Right atrium auricular region (tissue), 2 donors: ENCODE measurements around the gene THYN1. TPM values are rescaled to one million over a fixed set of nuclear protein-coding genes. Genes with fewer than 3 reads are reported as not detected.

ENCODE experiments used
- DNase-seq: peaks from one replicate; pipeline ENCODE4 v3.0.0-alpha.2; 2019; ENCODE audit warnings: low spot score
- H3K27ac ChIP-seq, 2 donors: fragments of 200-600 bp; sonication (generic); 1 replicate in 1 of 2; 2 replicates in 1 of 2; pipeline ENCODE4 v1.5.1; 2016 to 2019
- H3K27me3 ChIP-seq, 2 donors: fragments of 200-600 bp; sonication (generic); one replicate each; pipeline versions ENCODE4 v1.5.1 to v1.6.0; 2017 to 2019
- H3K36me3 ChIP-seq: fragments of 200-600 bp; sonication (generic); one replicate; pipeline ENCODE4 v1.5.1; 2016
- H3K4me1 ChIP-seq, 2 donors: fragments of 200-600 bp; sonication (generic); one replicate each; pipeline versions ENCODE4 v1.5.1 to v1.6.0; 2017 to 2019
- H3K4me3 ChIP-seq, 2 donors: fragments of 200-600 bp; sonication (generic); 1 replicate in 1 of 2; 2 replicates in 1 of 2; pipeline ENCODE4 v1.5.1; 2017 to 2019; ENCODE audit warnings: mild to moderate bottlenecking in 1 of 2, moderate library complexity in 1 of 2
- H3K9me3 ChIP-seq, 2 donors: fragments of 200-600 bp; sonication (generic); one replicate each; pipeline ENCODE4 v1.5.1; 2019
- total RNA-seq, 2 donors: library from RNA; depleted of rRNA; stranded (reverse); fragments of >200 nt; gene quantifications; one replicate each; pipeline ENCODE4 v1.1.0, GENCODE V29; 2016
- TF ChIP-seq, protein P1 (sequence below), 2 donors: fragments of 200-600 bp; sonication (generic); IDR thresholded peaks; one replicate each; pipeline ENCODE4 v1.5.1; 2019; ENCODE audit warnings: antibody characterized with exemption in 2 of 2

THYN1 gene
- total RNA-seq, 2 donors from 2014 or later = 35.8 to 47.1 TPM

DNA sequence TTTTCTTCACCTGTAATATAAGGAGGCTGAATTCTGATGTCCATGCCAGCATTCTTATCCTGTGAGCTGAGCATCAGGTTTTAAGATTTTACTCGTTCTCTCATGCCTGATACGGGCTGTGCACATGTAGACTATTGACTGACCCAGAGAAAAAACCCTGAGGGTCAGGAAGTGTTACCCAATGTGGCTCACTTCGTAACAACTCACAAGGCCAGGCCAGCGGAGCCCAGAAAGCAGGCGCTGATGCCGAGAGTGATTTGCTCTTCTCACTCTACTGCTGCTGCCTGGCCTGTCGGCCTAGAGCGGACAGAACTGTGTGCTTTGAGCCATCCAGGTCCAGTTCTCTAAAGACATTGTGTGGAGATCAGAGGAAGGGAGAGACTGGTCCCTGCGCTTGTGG is 10.8 kb downstream of the THYN1 start:
- Histone ChIP-seq H3K27ac (no peak overlapping the region), H3K4me1 (no peaks in the 10 kb centered on the region), H3K27me3 (no peaks in the 10 kb centered on the region), H3K4me3 (no peak overlapping the region), H3K9me3 (no peaks in the 10 kb centered on the region), H3K36me3 (peaks cover 77% of the 10 kb centered on the region)
- no peak for DNase-seq
- TF ChIP-seq, protein P1, sequence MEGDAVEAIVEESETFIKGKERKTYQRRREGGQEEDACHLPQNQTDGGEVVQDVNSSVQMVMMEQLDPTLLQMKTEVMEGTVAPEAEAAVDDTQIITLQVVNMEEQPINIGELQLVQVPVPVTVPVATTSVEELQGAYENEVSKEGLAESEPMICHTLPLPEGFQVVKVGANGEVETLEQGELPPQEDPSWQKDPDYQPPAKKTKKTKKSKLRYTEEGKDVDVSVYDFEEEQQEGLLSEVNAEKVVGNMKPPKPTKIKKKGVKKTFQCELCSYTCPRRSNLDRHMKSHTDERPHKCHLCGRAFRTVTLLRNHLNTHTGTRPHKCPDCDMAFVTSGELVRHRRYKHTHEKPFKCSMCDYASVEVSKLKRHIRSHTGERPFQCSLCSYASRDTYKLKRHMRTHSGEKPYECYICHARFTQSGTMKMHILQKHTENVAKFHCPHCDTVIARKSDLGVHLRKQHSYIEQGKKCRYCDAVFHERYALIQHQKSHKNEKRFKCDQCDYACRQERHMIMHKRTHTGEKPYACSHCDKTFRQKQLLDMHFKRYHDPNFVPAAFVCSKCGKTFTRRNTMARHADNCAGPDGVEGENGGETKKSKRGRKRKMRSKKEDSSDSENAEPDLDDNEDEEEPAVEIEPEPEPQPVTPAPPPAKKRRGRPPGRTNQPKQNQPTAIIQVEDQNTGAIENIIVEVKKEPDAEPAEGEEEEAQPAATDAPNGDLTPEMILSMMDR (IDR thresholded peaks at IDR 0.05) = no peak

DNA sequence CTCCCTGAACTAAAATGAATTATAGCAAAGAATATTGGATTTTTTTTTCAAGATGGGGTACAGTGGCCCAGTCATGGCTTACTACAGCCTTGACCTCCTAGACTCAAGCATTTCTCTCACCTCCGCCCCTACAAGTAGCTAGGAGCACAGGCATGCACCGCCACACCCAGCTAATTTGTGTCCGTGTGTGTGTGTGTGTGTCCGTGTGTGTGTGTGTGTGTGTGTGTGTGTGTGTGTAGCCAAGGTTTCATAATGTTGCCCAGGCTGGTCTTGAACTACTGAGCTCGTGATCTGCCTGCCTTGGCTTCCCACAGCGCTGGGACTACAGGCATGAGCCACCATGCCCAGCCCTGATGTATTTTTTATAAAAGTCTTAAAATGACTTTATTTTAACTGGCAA is 12.6 kb downstream of the THYN1 start:
- no peaks in the 10 kb centered on the region for H3K4me1 ChIP-seq
- no peak overlapping the region for H3K27ac ChIP-seq
- TF ChIP-seq, protein P1 (IDR thresholded peaks at IDR 0.05) = no peak
- peaks cover 67% of the 10 kb centered on the region for H3K36me3 ChIP-seq
- no peak overlapping the region for H3K4me3 ChIP-seq
- no peaks in the 10 kb centered on the region for H3K27me3 ChIP-seq
- H3K9me3 ChIP-seq = no peaks in the 10 kb centered on the region
- no peak for DNase-seq

- no peak for DNase-seq
These were observed 14.2 kb downstream of the THYN1 start for GRCh38 chr11:134238956-134239355.

DNA sequence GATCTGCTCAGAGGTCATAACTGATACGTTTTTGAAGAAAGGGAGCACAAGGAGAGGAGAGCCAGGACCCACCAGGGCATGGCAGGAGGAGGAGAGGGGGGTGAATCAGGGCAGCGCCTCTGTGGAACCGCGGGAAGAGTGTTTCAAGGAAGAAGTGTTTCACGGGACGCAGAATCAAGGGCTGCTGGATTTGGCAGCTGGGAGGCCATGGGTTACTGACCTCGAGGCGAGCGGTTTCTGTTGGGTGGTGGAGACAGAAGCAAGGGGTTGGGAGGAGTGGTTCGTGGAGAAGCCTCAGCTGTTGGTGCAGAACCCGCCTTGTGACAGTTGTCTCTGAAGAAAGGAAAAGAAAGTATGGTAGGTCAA is 15.6 kb downstream of the THYN1 start:
- Histone ChIP-seq H3K9me3 (no peaks in the 10 kb centered on the region), H3K27me3 (no peaks in the 10 kb centered on the region), H3K27ac (no peak overlapping the region), H3K4me3 (no peak overlapping the region), H3K4me1 (peaks cover 0 to 20% of the 10 kb centered on the region in 2 donors), H3K36me3 (peaks cover 44% of the 10 kb centered on the region)
- DNase-seq = no peak
- TF ChIP-seq, protein P1 (IDR thresholded peaks at IDR 0.05) = no peak

More at GRCh38 chr11:134238956-134239355, 14.2 kb downstream of the THYN1 start:
- no peaks in the 10 kb centered on the region for H3K9me3 ChIP-seq
- no peak overlapping the region for H3K4me3 ChIP-seq
- no peak overlapping the region for H3K27ac ChIP-seq
- TF ChIP-seq, protein P1 (IDR thresholded peaks at IDR 0.05) = no peak
- H3K27me3 ChIP-seq = no peaks in the 10 kb centered on the region
- H3K4me1 ChIP-seq = peaks cover 0 to 7% of the 10 kb centered on the region in 2 donors
- peaks cover 58% of the 10 kb centered on the region for H3K36me3 ChIP-seq

GRCh38 chr11:134236834-134237556 is 16.2 kb downstream of the THYN1 start:
- TF ChIP-seq, protein P1 (IDR thresholded peaks at IDR 0.05) = no peak
- H3K27ac ChIP-seq = no peak overlapping the region
- no peaks in the 10 kb centered on the region for H3K27me3 ChIP-seq
- H3K4me1 ChIP-seq = peaks cover 0 to 26% of the 10 kb centered on the region in 2 donors
- no peak overlapping the region for H3K4me3 ChIP-seq
- no peaks in the 10 kb centered on the region for H3K9me3 ChIP-seq
- peaks cover 39% of the 10 kb centered on the region for H3K36me3 ChIP-seq
- DNase-seq = no peak

- peak overlapping the region in 1 of 2 donors; percentile 19 for H3K27ac ChIP-seq
- DNase-seq = no peak
- no peaks in the 10 kb centered on the region for H3K9me3 ChIP-seq
- no peaks in the 10 kb centered on the region for H3K27me3 ChIP-seq
- TF ChIP-seq, protein P1 (IDR thresholded peaks at IDR 0.05) = no peak
- peaks cover 27% of the 10 kb centered on the region for H3K36me3 ChIP-seq
- H3K4me1 ChIP-seq = peaks cover 0 to 40% of the 10 kb centered on the region in 2 donors
- H3K4me3 ChIP-seq = no peak overlapping the region
These were observed 17.8 kb downstream of the THYN1 start for GRCh38 chr11:134235399-134235798.
